A204.1 (cell line): ENCODE measurements around the gene SYNPR.

Experiments used
- FAIRE-seq: peaks from 2 replicates; lab custom pipeline; 2012; peaks lifted over from hg19 to GRCh38; lab: Jason Lieb, UNC

Gene SYNPR

GRCh38 chr3:63385629-63386028 lies 107.5 kb downstream of the SYNPR start:
- no peak for FAIRE-seq

DNA sequence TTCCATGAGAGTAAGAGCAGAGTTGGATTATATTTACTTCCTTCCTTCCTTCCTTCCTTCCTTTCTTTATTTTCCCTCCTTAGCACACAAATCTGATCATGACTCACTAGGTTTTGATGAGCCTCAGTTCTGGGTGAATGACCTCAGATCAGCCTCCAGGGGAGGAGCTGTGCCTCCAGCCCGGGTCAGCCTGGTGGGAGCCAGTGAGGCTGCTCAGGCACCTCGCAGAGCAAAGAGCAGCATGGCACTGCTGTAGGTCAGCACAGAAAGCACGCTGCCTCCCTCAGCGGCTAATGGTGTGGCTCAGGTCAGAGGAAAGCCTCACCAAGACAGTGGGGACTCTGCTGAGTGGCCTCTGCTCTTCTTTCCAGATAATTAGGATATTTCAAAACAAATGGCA lies 108.5 kb downstream of the SYNPR start:
- no peak for FAIRE-seq

DNA sequence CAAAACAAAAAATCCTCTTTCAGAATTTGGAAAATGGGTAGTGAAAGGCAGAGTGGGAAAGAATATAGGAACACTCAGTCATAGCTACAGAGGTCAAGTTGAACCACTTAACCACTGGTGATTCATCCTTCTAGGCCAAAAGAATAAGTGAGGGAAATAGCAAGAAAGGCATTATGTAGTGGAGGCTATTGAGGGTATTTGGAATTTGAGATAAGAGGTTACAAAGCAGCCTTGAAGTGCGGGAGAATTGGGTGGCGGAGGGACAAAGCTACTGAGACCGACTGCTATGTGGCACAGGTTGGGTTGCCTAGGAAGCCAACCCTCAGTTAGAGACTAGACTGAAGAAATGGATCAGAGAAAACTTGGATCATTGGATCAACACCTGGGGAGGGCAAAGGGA lies 109.5 kb downstream of the SYNPR start:
- FAIRE-seq = no peak

DNA sequence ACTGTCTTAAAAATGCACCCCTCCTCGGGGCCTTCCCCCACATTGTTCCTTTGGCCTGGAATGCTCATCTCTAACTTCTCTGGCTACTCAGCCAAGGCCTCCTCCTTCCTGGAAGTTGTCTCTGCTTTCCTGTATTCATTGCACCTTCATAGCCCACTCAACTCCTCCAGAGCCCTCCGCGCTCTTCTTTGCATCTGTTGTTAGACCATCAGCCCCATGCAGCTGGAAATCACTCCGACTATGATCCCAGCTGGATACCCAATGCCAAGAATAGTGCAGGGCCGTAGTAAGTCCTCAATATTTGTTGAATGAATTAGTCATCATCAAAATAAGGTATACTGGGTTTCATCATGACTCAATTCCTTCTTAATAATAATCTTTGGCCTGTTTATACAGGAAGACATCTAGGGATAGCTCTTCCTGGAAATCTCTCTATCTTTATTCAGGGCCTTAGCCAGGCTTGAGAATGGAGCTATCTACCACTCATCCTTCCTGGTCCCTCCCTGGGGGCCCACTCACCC lies 112.7 kb downstream of the SYNPR start:
- no peak for FAIRE-seq

DNA sequence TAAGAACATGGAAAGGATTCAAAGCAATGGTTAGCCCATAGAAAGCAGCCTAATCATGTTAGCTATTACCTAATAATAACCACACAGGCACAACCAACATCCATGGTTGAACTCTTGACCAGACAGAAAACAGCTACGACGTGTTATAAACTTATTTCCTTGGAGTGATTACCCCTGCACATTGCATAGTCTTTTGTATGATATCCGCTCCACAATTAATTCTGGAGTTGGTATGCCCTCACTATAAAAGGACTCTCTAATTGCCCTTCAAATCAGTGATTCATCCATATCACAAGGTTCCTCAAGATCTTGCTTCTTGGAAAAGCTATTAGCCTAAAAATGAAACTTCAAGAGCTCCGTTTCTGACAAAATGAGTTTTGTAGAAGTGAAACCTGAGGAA lies 117.9 kb downstream of the SYNPR start:
- no peak for FAIRE-seq

DNA sequence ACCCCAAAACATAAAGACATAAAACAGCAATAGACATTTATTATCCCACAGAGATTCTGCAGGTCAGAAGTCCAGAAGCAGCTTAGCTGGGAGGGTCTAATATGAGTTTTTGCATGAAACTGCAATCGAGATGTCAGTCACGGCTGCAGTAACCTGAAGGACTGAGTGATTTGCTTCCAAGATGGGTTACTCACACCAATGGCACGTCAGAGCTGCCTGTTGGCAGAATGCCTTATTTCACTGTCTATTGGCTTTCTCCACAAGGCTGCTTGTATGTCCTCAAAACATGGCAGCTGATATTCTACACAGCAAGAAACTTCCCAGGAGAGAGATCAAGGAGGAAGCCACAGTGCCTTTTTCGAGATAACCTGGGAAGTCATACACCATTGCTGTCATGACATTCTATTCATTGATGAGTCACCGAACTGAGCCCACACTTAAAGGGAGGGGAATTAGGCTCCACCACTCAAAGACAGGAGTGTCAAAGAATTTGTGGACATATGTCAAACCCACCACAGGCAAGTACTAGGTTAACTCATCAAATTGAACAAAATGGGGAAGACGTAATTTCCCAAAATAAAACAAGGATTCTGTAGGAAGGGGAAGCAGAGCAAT lies 122.2 kb downstream of the SYNPR start:
- no peak for FAIRE-seq

DNA sequence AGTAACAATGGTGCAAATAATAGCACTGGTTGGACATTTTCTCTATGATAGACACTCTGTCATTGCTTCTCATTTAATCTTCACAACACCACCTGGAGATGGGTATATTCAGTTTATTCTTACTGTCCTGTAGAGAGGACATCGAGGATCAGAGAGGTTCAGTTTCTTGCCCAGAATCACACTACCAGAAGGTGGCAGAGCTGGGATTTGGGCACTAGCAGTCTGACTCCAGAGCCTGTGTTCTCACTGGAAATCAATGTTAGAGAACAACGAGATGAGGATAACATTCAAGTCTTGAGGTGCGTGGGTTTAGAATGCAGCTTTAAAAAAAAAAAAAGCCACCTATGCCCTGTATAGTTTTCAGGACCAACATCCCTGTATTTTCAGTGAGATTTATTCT lies 127.8 kb downstream of the SYNPR start:
- no peak for FAIRE-seq

DNA sequence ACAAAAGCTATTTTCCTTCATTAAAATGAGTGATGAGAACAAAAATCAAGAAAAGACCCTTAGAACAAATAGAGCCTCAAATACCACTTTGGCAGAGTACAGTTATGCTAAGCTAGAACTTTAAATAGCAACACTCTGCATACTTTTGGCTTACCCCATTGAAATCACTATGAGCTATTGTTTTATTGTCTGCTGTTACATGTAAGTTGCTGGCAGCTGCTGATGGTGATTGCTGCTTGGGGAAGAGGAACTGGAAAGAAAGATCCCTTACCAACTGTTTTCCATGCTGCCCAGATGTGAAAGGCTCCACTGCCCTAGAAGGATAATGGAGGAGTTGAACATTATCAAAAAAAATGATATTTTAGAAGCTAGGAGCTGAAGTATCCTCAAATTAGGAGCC lies 135.4 kb downstream of the SYNPR start:
- no peak for FAIRE-seq

GRCh38 chr3:63414607-63415006 lies 136.5 kb downstream of the SYNPR start:
- no peak for FAIRE-seq

DNA sequence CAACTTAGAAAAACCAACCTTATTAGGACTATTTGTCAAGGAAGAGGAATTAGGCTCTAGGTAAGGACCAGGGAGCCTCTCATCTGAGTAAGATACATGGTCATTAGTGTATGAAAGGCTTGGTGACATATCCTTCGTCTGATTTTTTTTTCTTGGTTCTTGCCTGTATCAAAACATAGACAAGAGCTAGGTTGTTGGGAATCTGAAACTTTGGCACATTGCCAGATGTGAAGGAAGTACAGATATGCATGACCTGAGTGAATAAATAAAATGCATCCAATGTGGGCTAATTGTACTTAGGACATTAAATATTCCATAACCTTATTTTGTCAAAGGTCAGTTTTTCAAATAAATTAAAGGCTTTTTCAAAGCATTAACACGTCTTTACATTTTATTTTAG lies 151.8 kb downstream of the SYNPR start:
- FAIRE-seq = no peak

DNA sequence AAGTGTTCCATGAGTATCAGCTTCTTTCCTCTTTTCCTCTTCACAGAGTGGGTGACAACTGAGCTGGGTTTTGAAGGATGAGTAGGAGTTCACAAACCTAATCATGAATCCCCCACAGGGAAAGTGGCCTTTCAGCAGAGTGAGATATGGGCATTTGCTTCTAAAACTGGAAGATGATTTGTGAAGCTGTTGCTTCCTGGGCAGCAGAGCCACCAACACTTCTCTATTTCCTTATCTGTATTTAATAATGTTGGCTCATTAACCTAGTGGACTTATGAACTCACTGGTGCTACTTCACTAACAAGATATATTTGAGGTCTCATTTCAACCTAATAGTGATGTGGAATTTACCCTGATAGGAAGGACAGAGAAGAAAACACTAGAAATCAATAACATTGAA lies 152.8 kb downstream of the SYNPR start:
- no peak for FAIRE-seq

DNA sequence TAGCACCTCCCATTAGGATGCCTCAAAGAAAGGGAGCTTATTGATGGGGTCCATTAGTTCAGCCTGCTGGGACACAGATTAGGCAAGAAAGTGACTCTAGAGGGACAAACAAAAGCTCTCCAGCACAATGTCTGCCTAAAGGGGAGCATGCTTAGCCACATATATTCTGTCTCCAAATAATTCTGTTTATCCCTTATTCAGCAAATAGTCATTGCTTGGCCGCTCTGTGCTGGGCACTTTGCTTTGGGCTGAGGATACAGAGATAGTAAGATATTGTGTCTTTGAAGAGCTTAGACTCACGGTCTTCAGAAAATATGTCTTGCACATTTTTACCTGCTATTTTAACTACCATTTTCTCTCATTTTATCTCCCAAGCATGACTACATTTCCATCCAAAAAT lies 159.8 kb downstream of the SYNPR start:
- FAIRE-seq = no peak

DNA sequence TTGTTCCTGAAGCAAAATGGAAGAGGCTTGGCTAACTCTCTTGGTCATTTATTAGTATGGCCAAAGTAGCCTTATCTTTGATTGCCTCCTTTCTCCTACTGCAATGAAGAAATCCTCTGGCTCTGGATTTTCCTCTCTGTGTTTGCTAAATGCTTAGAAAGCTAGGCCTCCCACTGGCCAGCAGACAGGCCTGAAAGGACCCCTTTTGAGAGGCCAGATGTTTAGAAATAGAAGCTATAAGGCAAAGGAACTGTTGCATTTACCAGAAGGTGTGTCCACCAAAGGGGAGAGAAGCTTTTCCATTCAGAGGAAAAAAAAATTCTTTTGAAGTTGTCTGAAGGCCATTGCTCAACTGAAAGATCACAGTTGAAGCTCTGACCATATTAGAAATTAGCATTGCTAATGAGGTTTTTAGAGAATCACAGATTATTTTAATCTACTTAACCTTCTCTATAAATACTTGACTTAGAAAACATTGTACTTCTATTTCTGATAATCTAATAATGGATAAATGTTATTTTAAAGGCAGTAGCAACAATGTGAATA lies 160.8 kb downstream of the SYNPR start:
- FAIRE-seq = no peak

- FAIRE-seq = no peak
Measured at GRCh38 chr3:63441262-63441661, 163.2 kb downstream of the SYNPR start.

GRCh38 chr3:63442918-63443317 lies 164.8 kb downstream of the SYNPR start:
- no peak for FAIRE-seq

- no peak for FAIRE-seq
Measured at GRCh38 chr3:63450023-63450422, 171.9 kb downstream of the SYNPR start.

DNA sequence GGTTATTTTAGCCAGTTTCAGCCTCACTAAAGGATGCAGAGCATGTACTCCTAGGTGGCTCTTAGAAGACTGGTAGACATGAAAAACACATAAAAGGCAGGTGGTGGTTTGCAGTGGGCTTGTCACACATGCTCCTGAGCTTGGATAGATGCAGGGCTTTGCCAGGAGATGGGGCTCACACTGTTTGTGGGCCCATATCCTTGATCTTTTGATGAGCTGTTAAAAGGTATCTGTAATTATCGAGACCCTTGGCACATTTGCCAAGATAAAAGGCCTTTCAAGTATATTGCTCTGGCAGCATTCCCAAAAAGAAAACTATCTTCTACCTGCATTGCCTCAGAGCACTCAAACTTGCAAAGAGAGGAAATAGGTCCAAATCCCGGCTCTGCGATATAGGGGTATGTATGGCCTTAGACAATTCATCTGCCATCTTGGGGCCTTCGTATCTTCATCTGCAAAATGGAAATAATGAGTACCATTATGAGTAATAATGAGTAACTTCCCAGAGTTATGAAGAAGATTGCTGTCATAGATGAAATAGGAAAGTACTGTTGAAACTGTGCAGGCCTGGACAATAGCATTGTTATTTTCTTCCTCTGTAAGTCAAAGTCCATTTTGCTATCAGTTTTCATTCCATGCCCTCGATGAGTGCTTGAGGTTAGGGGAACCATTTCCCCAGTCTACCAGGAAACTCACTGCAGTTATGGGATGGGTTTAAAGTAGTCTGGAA lies 172.7 kb downstream of the SYNPR start:
- FAIRE-seq = no peak

DNA sequence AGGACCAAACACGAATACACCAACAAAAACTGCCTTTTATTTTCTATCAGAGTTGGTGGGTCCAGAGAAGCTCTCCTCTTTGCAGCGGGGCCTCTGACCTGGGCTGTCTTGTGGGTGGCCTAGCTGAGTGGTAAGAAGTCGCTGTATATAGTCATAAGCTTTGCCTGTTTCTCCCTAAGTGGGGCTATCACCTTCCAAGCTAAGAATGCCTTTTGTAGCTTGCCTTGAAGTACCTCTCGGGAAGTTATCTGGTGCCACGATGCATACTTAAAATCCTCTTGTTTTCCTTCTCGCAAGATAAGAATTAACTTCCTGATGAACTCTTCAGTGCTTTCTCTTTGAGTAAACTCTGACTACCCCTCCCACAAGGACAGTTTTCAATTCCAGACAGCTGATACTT lies 178.8 kb downstream of the SYNPR start:
- no peak for FAIRE-seq

GRCh38 chr3:63458405-63458804 lies 180.3 kb downstream of the SYNPR start:
- no peak for FAIRE-seq

DNA sequence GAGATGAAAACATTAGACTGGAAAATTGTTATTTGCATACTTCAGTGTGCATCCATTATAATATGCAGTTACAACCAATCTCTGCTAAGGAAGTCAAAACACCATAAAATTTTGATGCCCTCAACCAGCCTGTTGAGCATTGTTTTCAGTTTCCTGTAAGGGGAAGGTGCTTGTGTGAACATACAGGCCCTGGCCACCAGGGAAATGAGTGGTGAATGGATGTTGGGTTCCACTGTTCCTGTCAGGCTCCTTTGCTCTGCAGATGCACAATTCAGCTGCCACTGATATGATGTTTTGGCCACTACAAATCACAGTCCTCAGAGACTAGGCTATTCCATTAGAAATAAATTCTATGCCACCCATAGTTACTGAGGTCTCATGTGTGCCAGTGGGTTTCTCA lies 184.6 kb downstream of the SYNPR start:
- FAIRE-seq = no peak

DNA sequence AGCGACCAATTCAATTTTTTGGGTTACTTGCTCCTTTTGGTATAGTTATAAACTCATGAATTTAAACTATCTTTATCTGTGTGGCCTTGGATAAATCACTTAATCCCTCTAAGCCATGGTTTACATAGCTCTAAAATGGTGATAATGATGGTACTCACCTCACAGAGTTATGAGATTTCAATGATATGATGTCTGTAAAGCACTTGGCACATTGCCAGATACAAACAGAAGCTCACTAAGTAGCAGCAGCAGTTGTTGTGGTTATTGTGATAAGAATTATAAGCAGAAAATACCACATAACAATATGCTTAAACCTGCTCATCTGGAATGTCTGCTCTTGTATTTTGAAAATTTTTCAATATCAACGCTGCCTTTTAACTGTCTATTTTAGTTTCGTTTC lies 189.3 kb downstream of the SYNPR start:
- FAIRE-seq = no peak

GRCh38 chr3:63470745-63471144 lies 192.6 kb downstream of the SYNPR start:
- FAIRE-seq = no peak

DNA sequence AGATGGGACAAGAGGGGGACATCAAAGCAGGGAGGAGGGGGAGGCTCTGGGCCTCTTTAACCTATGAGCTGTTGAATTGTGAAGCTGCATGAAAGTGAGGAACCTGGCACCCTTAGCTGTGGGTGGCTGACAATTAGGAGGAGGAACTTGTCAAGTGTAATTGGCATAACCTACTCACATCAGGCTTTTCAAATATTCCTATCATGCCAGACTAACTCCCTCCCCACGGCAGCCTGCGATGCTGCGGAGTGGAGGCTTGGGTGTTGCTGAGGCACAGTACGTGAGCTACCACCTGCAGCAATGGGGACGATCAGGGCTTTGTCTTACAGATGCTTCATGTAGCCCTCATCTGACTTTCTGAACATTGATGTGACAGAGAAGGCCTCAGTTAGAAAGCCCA lies 193.7 kb downstream of the SYNPR start:
- FAIRE-seq = no peak

- no peak for FAIRE-seq
Measured at GRCh38 chr3:63473641-63474166, 195.6 kb downstream of the SYNPR start.
